Body of pancreas (tissue), 4 donors: ENCODE data around the gene RIT2. TPM values are rescaled to one million over a fixed set of nuclear protein-coding genes. Genes with fewer than 3 reads are reported as not detected.

Source experiments
- ATAC-seq: fragments of 150-250 bp; one replicate; pipeline ENCODE4 v1.9.1; 2016
- DNase-seq, 4 donors: peaks; one replicate each; pipeline ENCODE4 v3.0.0-alpha.2; 2019
- H3K27ac ChIP-seq, 4 donors: fragments of 200-600 bp; sonication (generic); 1 replicate in 3 of 4; 2 replicates in 1 of 4; pipeline versions ENCODE4 v1.5.1 to v1.6.1; 2016 to 2019; ENCODE audit warnings: mild to moderate bottlenecking in 1 of 4, mixed read lengths in 1 of 4, moderate library complexity in 1 of 4
- H3K27me3 ChIP-seq, 2 donors: fragments of 200-600 bp; sonication (generic); one replicate each; pipeline ENCODE4 v1.6.0; 2016; ENCODE audit warnings: mild to moderate bottlenecking in 1 of 2
- H3K36me3 ChIP-seq, 2 donors: fragments of 200-600 bp; sonication (generic); replicated peaks in 1 of 2; 2 replicates each; pipeline ENCODE4 v1.5.1; 2016; ENCODE audit warnings: low read depth in 2 of 2; ENCODE audit not compliant: insufficient read depth in 1 of 2
- H3K4me1 ChIP-seq: fragments of 200-600 bp; sonication (generic); one replicate; pipeline ENCODE4 v1.6.0; 2016
- H3K4me3 ChIP-seq, 2 donors: fragments of 200-600 bp; sonication (generic); 1 replicate in 1 of 2; 2 replicates in 1 of 2; pipeline ENCODE4 v1.5.1; 2016 to 2019
- H3K9me3 ChIP-seq, 3 donors: fragments of 200-600 bp; sonication (generic); 1 replicate in 2 of 3; 2 replicates in 1 of 3; pipeline ENCODE4 v1.5.1; 2016
- POLR2A ChIP-seq, 3 donors: fragments of 450-650 bp; IDR thresholded peaks; one replicate each; pipeline ENCODE4 v1.6.1; 2016; ENCODE audit warnings: antibody characterized with exemption in 3 of 3, mild to moderate bottlenecking in 2 of 3
- WGBS, 2 donors: methylation state at CpG; one replicate each; pipeline ENCODE4 v1.1.5; 2017; 5-methylcytosine and 5-hydroxymethylcytosine counted together
- intact Hi-C: fragments of 100-400 bp; cut with DNase I; formaldehyde crosslinking; loops from one replicate; pipeline ENCODE4 v1.15.1; 2023
- total RNA-seq, 2 donors: library from RNA; depleted of rRNA; stranded (reverse); fragments of >200 nt; gene quantifications; one replicate each; pipeline ENCODE4 v1.1.0, GENCODE V29; 2016
- TF ChIP-seq, protein P1 (sequence below), 7 experiments: fragments of 450-650 bp in 4 of 7; fragments of 200-600 bp in 3 of 7; sonication (generic) in 3 of 7; IDR thresholded peaks; one replicate each; pipeline ENCODE4 v1.5.1; 2016 to 2019; ENCODE audit warnings: antibody characterized with exemption in 7 of 7

RIT2 gene
- total RNA-seq, 2 donors from 2014 or later = not detected

DNA sequence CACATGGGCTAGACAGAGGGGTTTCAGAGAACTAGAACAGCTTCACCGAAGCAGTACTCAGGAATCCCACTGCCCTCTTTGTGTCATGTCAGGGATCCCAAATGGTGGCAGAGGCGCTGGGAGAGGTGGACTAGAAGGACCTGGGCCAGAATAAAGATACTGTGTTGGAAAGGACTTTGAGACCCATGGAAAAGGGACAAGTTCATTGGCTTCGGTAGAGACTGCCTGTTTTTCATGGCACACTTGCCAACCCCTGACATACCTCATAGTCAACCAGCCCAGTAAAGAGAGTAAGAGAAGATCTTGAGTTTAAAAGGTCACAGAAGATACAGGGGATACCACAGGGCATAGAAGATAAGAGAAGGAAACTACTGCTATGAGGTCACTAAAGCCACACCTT is 381.0 kb downstream of the RIT2 start:
- Histone ChIP-seq H3K36me3 (no peaks in the 10 kb centered on the region), H3K4me3 (no peak overlapping the region), H3K27me3 (no peaks in the 10 kb centered on the region), H3K27ac (no peak overlapping the region), H3K4me1 (no peaks in the 10 kb centered on the region), H3K9me3 (no peaks in the 10 kb centered on the region)
- 74% methylated on average over 3 of the region's 3 CpGs for WGBS, 2 donors
- ATAC-seq (no peak), DNase-seq (no peak)
- TF ChIP-seq POLR2A (IDR thresholded peaks at IDR 0.05) = no peak
- TF ChIP-seq, protein P1, sequence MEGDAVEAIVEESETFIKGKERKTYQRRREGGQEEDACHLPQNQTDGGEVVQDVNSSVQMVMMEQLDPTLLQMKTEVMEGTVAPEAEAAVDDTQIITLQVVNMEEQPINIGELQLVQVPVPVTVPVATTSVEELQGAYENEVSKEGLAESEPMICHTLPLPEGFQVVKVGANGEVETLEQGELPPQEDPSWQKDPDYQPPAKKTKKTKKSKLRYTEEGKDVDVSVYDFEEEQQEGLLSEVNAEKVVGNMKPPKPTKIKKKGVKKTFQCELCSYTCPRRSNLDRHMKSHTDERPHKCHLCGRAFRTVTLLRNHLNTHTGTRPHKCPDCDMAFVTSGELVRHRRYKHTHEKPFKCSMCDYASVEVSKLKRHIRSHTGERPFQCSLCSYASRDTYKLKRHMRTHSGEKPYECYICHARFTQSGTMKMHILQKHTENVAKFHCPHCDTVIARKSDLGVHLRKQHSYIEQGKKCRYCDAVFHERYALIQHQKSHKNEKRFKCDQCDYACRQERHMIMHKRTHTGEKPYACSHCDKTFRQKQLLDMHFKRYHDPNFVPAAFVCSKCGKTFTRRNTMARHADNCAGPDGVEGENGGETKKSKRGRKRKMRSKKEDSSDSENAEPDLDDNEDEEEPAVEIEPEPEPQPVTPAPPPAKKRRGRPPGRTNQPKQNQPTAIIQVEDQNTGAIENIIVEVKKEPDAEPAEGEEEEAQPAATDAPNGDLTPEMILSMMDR (IDR thresholded peaks at IDR 0.05) = no peak
- intact Hi-C loops = no loop called here

DNA sequence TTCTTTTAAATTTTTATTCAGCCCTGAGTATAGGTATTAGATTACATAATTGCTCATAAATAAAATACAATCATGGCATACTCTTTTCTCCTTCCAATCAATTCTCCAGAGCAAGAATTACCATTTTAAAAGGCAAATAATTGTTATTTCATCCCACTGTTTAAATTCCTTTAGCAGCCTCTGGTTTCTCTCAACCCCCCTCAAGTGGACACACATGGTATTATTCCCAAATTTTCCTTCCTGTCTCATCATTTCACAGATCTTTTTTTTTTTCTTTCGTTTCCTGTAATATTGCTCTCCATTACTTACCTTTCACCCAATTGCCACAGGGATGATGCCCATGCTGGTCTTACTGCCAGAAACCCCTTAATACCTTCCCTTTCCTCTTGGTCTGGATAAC is 385.2 kb downstream of the RIT2 start:
- H3K4me3 ChIP-seq = no peak overlapping the region
- no peak for DNase-seq
- H3K36me3 ChIP-seq = no peaks in the 10 kb centered on the region
- no peaks in the 10 kb centered on the region for H3K27me3 ChIP-seq
- H3K27ac ChIP-seq = no peak overlapping the region
- intact Hi-C loops = no loop called here
- TF ChIP-seq POLR2A (IDR thresholded peaks at IDR 0.05) = no peak
- TF ChIP-seq, protein P1 (IDR thresholded peaks at IDR 0.05) = no peak
- H3K9me3 ChIP-seq = no peaks in the 10 kb centered on the region
- H3K4me1 ChIP-seq = no peaks in the 10 kb centered on the region
- WGBS, 2 donors = 55 to 71% methylated on average over 1 of the region's 1 CpG
- ATAC-seq = no peak

DNA sequence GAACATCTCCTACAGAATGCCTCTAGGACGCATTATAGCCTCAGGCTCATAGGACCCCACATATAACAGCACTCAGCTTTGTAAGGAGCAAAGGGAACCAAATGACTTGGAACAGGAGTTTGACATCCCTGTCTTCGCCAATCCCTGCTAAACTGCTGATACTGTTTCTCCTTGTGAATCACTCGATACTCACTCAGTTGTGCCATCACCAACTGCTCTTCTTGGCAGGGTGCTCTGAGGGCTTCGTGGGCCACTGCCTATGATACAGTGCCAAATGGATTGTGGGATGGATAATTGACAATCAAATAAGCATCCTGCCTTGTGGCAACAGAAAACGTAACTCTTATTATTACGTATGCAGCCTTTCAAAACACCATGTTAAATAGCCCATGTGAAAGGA is 396.3 kb downstream of the RIT2 start:
- H3K27me3 ChIP-seq = no peaks in the 10 kb centered on the region
- ATAC-seq = no peak
- DNase-seq = no peak
- intact Hi-C loops = no loop called here
- TF ChIP-seq, protein P1 (IDR thresholded peaks at IDR 0.05) = no peak
- TF ChIP-seq POLR2A (IDR thresholded peaks at IDR 0.05) = no peak
- H3K9me3 ChIP-seq = no peaks in the 10 kb centered on the region
- 65 to 66% methylated on average over 6 of the region's 6 CpGs for WGBS, 2 donors
- no peak overlapping the region for H3K27ac ChIP-seq
- H3K4me1 ChIP-seq = no peaks in the 10 kb centered on the region
- H3K36me3 ChIP-seq = no peaks in the 10 kb centered on the region
- no peak overlapping the region for H3K4me3 ChIP-seq

DNA sequence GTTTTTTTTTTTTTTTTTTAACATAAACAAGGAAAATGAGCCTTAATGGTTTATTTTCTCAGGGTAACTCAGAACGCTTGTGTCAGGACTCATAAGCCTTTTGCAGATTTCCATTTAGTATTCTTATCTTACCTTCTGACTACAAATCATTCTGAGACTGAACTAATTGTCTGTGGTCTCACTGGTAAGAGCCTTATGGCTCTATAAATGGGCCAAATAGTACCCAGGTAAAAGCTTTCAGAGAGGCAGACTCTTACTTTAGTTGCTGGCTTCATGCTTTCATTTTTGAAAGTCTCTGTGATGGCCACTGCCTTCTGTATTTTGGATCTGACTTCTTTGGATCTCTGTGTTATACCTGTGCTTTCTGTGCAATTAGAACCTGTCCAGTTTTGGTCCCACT is 403.4 kb downstream of the RIT2 start:
- TF ChIP-seq, protein P1 (IDR thresholded peaks at IDR 0.05) = no peak
- no peak for TF ChIP-seq POLR2A (IDR thresholded peaks at IDR 0.05)
- WGBS, 2 donors = 13 to 31% methylated on average over 1 of the region's 1 CpG

DNA sequence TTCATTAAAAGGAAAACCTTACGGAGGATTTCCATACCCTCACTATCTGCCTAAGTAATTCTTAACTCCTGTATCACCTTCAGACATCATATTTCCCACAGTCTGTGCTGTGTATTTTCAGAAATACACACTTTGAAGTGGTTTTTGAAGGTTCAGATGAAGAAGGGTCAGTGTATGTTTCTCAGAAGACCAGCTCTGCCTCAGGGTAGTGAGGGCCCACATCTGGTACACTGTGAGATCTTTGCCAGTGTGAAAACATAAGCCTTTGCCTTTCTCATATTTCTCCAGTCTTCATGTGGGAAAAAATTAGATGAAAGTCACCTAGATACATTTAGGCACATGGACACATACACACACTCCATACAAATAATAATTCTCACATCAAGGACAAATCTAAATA is 408.4 kb downstream of the RIT2 start:
- H3K9me3 ChIP-seq = no peaks in the 10 kb centered on the region
- intact Hi-C loops = no loop called here
- WGBS, 2 donors = 80 to 81% methylated on average over 1 of the region's 1 CpG
- no peaks in the 10 kb centered on the region for H3K36me3 ChIP-seq
- H3K4me1 ChIP-seq = no peaks in the 10 kb centered on the region
- ATAC-seq (no peak), DNase-seq (no peak)
- no peak overlapping the region for H3K27ac ChIP-seq
- no peaks in the 10 kb centered on the region for H3K27me3 ChIP-seq
- TF ChIP-seq POLR2A (IDR thresholded peaks at IDR 0.05) = no peak
- TF ChIP-seq, protein P1 (IDR thresholded peaks at IDR 0.05) = no peak
- no peak overlapping the region for H3K4me3 ChIP-seq

More for the DNA sequence above, 403.4 kb downstream of the RIT2 start:
- Histone ChIP-seq H3K4me1 (no peaks in the 10 kb centered on the region), H3K27ac (no peak overlapping the region), H3K27me3 (no peaks in the 10 kb centered on the region), H3K9me3 (no peaks in the 10 kb centered on the region), H3K36me3 (no peaks in the 10 kb centered on the region), H3K4me3 (no peak overlapping the region)
- intact Hi-C loops = no loop called here
- ATAC-seq (no peak), DNase-seq (no peak)
